ENCODE data around the gene ARID3C. TPM values are rescaled to one million over a fixed set of nuclear protein-coding genes. Genes with fewer than 3 reads are reported as not detected.

ARID3C gene
- total RNA-seq, 4 donors from 2014 or later, result 0.23 to 0.34 TPM; not detected in 2

DNA sequence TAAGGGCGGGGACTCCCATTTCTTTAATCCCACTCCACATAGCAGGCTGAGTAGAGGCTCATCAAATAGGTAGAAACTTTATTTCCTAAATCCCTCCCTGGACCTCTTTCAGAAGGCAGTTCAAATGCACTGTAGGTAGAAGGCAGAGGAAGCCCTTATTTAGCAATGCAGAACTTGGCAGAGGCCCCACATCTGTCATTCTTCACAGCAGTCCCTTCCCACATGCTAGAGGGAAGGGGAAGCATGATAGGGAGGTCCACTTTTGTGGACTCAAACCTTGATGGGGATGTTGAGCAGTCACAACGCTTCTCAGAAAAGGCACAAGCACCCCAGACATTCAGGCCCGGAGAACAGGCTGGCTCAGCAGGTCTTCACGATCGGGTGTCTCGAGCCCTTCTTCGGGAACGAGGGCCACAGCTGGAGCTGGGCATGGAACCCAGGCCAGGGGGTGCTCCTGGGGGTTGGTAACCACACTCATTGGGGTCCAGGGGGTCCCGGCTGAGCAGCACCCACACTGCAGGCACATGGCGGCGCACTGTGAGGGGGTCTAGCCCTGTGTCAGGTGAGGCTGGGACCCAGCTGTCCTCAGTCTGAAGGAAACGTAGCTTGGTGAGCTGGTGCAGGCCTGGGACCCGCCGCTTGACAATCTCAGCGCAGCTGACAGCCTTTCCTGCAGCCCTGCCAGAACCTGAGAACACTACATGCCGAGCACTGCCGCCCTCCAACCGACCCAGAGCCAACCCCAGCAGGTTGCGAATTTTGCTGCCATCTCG lies 18.2 kb downstream of the ARID3C start:
- WGBS, 2 donors, result 91 to 94% methylated on average over 15 to 17 of the region's 20 CpGs
- no peak for DNase-seq (ENCODE audit: low spot score in 2 of 2)
- no peak overlapping the region for H3K4me3 ChIP-seq (ENCODE audit: low read depth, poor library complexity, severe bottlenecking)
- intact Hi-C loops (cut with DNase I; ENCODE audit: low total_unique reads), result no loop called here
- TF ChIP-seq POLR2A (IDR thresholded peaks at IDR 0.05) (no peak), CTCF (IDR thresholded peaks at IDR 0.05) (no peak)

- DNase-seq (ENCODE audit: low spot score in 2 of 2), result no peak
- no peak overlapping the region for H3K4me3 ChIP-seq (ENCODE audit: low read depth, poor library complexity, severe bottlenecking)
- WGBS, 2 donors, result 41 to 55% methylated on average over 2 of the region's 2 CpGs
- TF ChIP-seq POLR2A (IDR thresholded peaks at IDR 0.05), result no peak
- TF ChIP-seq CTCF (IDR thresholded peaks at IDR 0.05), result no peak
- intact Hi-C loops (cut with DNase I; ENCODE audit: low total_unique reads), result no loop called here
Observed at GRCh38 chr9:34607331-34607730, 21.5 kb downstream of the ARID3C start.

DNA sequence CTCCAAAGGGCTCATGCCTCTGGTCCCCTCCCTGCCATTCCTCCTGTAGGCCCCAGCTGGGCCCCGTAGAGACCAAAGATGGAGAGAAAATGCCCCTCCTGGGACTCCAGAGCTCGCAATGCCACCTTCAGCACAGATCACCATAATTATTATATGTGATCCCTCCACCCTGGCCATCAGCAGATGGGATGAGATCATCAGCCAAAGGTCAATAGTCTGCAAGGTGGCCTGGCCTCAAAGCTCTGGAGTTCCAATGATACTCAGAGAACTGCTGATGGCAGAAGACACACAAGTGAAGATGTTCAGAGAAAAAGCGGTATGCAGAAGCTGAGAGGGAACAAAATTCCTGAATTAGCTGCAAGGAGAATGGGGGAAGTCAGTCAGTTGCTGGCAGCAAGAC lies 22.0 kb downstream of the ARID3C start:
- WGBS, 2 donors, result 85 to 86% methylated on average over 3 of the region's 3 CpGs
- no peak for TF ChIP-seq CTCF (IDR thresholded peaks at IDR 0.05)
- TF ChIP-seq POLR2A (IDR thresholded peaks at IDR 0.05), result no peak
- intact Hi-C loops (cut with DNase I; ENCODE audit: low total_unique reads), result no loop called here
- no peak for DNase-seq (ENCODE audit: low spot score in 2 of 2)
- no peak overlapping the region for H3K4me3 ChIP-seq (ENCODE audit: low read depth, poor library complexity, severe bottlenecking)

DNA sequence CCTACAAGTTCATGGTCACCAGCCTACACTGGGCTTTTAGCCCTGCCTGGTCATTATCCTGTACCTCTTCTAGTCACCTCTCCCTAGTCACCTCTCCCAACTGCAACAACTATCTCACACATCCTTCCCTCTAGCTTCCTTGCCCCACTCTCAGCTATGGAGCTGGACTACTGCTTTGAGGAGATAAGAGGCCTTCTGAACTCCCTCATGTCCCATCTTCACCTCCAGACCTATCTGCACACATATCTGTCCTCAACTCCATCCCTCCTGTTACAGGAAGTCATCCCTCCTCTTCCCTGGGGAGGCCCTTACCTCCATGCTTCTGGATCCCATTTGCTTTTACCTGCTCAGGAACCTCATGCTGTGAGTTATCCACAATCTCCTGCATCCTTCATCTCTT lies 22.7 kb downstream of the ARID3C start:
- intact Hi-C loops (cut with DNase I; ENCODE audit: low total_unique reads), result no loop called here
- no peak for DNase-seq (ENCODE audit: low spot score in 2 of 2)
- TF ChIP-seq POLR2A (IDR thresholded peaks at IDR 0.05) (no peak), CTCF (IDR thresholded peaks at IDR 0.05) (no peak)
- H3K4me3 ChIP-seq (ENCODE audit: low read depth, poor library complexity, severe bottlenecking), result no peak overlapping the region

- peak; percentile 80 to 97 for DNase-seq (ENCODE audit: low spot score in 2 of 2)
- no peak overlapping the region for H3K4me3 ChIP-seq (ENCODE audit: low read depth, poor library complexity, severe bottlenecking)
- 64 to 66% methylated on average over 4 of the region's 4 CpGs for WGBS, 2 donors
- TF ChIP-seq POLR2A (IDR thresholded peaks at IDR 0.05) (no peak), CTCF (IDR thresholded peaks at IDR 0.05) (peak in 1 of 3 donors; percentile 48)
- intact Hi-C loops (cut with DNase I; ENCODE audit: low total_unique reads), result no loop called here
Observed at GRCh38 chr9:34603610-34604231, 25.1 kb downstream of the ARID3C start.
